ENCODE results near the gene AJAP1.

The AJAP1 gene

DNA sequence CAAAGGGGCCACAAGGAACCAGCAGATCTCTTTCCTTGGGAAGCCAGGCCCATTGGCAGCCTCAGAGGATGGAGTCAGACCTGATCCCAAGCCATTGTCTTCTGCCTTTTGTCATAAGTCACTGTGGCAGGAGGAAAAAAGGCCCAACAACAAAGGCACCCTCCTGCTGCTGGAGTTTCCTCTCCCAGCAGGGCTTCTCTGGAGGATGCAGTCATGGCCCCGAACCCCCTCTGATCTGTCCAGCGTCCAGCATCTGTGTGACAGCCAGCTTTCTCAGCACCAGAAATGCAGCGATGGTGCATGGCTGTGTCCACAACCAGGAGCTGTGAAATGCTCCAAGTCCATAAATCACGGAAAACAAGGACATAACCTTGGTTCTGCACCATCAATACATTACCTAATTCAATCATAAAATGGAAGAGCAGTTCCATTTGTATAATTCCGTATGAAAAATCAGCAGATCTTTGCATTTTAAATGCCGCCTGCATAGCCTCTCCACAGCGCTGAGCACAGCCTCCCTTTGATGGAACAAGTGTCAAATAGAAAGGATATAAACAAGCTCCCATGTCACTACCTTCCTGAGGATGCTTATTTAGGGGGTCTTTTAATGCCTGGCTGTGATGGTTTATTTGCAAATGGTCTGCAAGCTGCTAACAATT lies 30.6 kb downstream of the AJAP1 start:
- DNase-seq: no peak

DNA sequence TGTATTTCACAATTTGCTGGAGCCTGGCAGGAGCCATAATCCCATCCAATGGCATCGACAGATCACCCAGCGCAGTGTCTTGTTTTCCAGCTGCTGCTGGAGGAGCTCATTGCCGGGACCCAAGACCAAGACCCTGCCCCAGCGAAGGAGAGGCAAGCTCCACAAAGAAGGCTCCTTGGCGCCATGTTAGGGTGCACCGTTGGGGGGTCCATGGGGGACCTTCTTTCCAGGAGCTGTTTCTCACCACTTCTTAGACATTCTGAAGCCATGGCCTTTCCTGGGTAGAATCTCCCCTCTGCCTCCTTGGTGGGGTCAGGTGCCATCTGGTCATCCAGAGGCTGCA lies 31.1 kb downstream of the AJAP1 start:
- DNase-seq: no peak

DNA sequence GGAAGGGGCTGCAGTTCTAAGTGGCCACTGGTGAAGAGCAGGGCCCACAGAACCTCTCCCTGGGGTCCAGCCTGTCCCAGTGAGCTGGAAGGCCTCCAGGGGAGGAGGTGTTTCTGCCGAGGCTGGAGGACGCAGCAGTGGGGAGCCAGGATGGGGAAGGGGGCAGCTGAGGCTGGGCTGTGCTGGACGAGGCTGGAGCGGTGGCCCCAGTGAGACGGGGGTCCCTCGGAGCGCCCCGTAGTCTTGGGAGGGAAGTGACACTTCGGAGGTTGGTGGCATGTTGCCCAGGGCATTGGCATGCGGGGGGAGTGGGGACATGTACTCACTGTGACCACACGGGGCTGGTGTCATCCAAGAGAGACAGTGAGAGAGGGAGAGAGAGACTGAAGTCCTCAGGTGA lies 33.5 kb downstream of the AJAP1 start:
- no peak for DNase-seq

DNA sequence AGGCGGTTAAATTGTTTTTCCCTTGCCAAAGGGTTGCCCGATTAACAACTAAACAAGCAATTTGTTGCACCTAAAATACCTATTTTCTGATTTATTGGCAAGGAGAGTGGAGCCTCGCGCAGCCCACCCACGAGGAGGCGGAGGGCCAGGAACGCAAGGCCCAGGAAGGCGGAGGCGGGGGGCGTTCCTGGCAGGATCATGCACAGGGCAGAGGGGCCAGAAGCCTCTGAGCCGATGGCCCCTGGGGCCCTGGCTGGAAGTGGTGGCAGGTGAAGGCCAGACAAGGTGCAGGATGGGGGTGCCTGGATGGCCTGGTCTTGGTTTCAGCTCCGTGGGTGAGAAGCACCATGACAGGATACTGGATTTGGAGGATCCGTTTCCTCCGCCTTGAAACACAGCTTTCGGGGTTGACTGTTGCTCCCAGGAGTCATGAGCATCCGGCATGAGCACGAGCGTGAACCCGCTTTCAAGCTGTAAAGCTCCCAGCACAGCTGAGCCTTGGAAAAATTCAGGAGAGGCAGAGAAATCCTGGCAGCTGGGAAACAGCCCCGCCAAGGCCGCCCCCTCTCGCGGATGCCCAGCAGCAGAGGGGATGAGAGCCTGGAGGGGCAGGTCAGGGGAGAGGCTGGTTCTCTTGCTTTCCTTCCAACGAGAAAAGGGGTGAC lies 35.0 kb downstream of the AJAP1 start:
- DNase-seq: no peak

DNA sequence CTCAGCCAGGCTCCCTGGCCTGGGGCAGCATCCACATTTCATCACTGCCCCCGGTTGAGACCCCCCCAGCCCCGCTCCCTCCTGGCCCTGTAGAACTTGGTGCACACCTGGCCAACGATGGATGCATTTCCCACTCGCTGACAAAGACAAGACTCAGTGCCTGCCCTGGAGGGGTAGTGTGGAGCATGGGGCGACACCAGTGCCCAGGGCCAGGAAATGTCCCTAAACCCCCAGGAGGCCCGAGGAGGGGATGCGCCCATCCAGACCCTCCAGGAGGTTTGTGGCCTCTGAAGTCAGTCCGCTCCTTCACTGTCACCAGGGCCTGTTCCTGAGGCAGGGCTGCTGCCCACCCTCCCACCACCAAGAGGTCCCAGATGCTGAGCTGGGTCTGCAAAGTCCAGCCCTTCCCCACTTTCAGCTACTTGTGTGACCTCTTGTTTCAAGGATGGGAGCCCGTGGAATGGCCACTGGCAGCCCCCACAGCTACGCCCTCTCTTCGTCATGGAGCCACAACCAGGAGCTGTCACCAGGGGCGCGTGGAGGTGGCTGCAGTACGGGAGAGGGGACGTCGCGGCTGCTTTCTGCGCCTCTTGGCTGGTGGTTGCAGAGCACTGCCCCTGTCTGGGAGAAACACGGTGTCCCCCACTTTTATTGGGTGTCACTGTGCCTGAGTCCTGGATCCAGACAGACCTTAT lies 35.7 kb downstream of the AJAP1 start:
- no peak for DNase-seq

DNA sequence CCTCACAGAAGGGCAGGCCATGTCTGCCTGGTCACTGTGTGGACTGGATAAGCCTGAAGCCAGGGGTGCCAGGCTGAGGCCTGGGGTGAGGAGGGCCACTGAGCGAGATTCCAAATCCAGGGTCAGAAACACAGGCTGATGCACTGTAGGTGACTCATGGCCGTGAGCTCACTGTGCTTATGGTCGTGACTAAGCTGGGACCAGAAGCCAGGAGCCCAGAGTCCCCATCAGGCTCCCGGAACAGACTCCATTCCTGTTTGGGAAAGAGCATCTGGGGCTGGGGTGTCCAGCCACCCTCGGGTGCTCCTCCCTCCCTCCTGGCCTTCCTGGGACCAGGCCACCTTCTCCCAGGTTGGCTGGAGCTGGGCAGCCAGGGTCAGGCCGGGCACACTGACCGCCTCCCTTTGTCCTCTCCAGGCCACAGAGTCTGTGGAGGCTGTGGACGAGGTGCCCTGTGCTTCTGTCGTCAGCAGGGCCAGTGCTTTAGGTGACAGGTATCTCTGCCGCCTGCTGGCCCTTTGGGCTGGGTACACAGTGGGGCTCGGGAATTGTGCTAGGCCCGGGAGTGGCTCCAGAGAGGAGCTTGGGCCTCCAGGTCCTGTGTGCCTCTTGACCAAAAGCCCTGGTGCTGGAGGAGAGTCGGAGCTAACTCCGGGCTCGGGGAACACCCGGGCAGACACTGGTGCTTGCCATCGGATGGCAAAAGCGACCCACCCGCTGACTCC lies 36.7 kb downstream of the AJAP1 start:
- no peak for DNase-seq

DNA sequence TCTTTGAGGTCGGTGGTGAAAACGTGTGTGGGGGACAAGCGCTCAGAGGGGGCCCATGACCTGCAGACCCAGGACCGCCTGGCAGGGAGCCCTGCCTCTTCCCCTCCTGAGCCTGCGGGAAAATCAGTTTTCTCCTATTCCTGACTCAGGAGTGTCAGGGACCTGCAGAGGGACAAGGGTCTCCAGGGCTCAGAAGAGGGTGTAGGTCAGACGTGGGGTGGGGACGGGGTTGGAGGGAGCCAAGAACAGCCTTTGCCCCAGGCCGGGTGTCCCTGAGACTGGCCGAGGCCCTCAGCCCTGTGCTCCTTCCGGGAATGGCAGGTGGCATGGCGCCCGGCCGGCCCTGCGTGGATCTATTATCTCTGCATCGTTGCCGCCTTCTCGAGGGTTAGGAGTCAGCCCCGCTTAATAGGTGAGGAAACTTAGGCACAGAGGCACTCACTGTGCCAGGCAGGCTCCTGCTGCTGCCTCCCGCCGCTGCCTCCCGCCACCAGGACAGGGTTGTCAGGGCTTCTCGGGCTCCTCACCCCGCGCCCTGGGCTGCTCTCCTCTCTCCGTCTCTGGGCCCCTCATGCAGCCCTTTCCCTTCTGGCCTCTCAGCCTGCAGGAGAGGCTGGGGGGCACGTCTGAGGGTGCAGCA lies 37.5 kb downstream of the AJAP1 start:
- no peak for DNase-seq

DNA sequence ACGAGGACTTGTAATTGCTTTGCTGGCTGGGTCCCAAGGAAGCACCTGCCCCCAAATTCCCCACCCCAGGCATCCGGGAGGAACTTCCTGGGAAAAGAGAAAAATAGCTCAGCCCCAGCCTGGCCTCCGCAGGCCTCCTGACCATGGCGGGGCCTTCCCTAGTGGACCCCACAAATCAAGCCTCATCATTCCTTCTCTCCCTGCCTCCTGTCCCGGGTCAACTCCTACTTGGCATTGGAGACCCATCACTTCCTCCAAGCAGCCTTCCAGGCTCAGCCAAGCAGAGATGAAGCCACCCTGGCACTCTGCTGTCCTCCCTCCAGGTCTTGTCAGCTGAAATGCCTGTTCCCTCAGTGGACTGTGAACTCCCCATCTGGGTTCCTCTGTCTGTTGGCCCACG lies 38.0 kb downstream of the AJAP1 start:
- DNase-seq: no peak

DNA sequence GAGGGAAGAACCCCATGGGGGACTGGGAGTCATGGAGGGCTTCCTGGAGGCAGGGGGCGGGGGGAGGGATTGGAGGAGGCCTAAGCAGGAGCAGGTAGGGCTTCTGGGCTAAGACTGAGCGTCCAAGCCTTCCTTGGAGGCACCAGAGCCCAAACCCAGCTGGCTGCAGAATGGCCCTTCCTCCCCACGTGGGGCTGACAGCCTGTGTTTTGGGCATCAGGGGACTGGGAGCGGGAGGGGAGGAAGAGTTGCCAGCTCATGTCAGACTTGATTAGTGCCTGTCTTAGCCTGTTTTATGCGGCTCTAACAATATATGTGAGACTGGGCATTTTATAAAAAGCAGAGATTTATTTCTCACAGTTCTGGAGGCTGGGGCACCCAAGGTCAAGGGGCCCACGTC lies 38.9 kb downstream of the AJAP1 start:
- DNase-seq: no peak

DNA sequence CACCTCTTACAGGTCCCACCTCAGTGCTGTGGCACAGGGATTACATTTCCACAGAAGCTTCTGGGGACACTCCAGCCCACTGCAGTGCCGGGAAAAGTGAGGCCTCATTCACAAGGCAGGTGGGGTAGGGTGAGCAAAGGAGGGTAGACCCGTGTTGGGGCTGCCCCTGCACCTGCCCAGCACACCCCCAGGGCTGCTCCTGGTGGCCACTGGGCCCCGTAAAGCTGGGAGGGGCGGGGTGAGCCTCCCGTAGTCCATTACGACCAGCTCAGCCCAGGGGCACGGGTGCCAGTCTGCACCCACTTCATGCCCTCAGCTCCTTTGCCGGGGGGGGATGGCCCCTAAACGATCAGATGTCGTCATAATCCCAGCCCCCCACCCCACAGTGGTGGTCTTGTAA lies 39.5 kb downstream of the AJAP1 start:
- DNase-seq: no peak

DNA sequence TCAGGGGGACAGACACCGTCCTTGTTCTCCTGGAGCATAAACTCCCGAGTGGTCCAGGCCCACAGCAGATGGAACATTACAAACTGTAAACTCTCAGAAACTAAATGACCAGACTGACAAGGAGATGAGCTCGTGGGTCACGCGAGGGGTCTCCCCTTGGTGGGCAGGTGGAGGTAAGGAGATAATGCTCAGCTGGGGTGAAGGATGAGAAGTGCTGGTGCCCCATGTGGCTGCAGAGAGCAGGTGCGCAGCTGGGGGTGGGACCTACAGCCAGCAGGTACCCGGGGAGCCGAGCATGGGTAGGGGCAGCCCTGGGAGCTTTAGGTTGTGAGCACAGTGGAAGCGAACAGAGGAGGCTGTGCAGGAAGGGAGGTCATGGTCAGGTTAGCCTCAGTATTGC lies 40.1 kb downstream of the AJAP1 start:
- no peak for DNase-seq

DNA sequence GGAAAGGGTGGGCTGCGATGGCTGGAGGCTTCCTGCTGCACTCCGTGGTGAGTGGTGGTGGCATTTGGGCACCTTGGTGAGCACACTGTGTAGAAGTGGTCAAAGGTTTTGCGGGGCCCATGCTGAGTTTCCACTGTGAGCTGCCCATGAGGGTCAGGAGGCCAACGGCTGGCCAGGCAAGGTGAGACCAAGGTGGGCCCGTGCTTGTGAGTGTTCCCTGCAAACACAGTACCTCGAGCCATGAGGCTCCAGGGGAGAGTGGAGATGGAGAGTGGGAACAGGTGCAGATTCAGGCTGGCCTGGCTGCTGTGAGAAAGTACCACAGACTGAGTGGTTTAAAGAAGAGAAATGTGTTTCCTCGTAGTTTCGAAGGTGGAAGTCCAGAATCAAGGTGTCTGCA lies 40.8 kb downstream of the AJAP1 start:
- no peak for DNase-seq

DNA sequence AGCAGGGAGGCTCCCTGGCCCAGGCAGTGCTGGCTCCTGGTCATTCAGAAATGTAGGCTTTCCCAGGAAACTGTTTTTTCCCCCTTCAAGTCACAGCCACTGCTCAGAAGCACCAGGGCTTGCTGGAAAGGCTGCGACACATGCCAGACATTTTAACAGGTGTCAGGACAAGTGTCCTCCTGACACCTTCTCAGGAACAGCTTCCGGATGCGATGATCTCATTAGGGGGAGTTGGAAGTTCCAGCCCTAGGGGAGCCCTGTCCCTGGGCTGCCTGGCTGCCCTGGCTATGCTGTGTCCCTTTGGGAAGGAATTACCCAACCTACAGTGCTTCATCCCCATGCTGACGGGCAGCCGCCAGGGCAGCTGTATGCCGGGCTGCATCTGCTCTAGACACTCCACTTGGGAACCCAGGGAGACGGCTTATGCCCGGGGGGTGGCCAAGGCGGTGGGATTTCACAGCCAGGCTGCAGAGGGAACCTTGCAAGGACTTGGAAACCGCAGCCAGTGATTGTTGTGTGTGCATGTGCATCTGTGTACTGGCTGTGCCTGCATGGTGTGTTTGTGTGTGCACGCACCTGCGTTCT lies 41.8 kb downstream of the AJAP1 start:
- no peak for DNase-seq

DNA sequence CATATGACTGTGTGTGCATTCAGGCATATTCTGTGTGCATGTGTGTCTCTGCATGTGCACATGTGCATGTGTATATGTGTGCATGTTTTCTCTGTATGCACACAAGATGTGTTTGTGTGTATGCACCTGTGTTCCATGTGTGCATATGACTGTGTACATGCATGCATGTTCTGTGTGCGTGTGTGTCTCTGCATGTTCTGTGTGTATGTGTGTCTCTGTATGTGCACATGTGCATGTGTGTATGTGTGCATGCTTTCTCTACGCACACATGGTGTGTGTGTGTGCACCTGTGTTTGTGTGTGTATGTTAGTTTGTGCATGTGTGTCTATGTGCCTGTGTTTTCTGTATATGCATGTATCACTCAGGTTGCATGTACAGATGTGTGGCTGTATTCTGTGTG lies 42.3 kb downstream of the AJAP1 start:
- no peak for DNase-seq

DNA sequence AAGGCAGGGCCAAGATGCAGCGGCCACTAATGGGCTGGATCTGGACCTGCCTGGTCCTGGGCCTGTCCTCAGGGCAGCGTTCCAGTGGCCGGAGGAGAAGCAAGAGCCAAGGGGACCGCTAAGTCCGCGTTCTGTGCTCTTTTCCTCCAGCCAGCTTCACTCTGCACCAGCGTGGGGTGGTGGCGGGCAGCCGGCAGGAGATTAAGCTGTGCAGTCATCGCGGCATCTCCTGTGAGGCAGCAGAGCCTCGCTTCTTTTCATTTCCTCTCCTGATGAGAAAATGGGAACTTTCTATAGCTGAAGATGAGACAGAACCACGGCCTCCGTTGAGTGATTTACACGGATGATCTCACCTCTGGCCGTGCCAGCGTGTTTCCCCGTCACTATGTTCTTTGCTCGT lies 43.4 kb downstream of the AJAP1 start:
- no peak for DNase-seq

DNA sequence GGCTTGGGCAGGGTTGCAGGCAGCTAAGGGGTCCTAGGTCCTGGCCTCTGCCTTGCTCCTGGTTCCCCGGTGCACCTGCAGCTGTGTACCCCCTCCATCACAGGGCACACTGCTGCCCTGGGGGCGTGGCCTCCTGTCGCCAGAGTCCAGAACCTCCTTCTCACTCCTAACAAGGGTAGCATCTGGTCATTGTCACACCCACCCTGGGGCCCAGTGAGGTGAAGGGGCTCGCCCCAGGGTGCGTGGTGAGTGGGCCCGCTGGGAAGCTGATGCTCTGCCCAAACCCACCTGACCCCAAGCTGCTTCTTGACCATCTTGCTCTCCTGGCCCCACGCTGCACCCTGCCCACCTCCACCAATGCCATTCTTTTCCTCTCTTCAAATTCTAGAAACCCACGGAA lies 44.5 kb downstream of the AJAP1 start:
- DNase-seq: no peak

DNA sequence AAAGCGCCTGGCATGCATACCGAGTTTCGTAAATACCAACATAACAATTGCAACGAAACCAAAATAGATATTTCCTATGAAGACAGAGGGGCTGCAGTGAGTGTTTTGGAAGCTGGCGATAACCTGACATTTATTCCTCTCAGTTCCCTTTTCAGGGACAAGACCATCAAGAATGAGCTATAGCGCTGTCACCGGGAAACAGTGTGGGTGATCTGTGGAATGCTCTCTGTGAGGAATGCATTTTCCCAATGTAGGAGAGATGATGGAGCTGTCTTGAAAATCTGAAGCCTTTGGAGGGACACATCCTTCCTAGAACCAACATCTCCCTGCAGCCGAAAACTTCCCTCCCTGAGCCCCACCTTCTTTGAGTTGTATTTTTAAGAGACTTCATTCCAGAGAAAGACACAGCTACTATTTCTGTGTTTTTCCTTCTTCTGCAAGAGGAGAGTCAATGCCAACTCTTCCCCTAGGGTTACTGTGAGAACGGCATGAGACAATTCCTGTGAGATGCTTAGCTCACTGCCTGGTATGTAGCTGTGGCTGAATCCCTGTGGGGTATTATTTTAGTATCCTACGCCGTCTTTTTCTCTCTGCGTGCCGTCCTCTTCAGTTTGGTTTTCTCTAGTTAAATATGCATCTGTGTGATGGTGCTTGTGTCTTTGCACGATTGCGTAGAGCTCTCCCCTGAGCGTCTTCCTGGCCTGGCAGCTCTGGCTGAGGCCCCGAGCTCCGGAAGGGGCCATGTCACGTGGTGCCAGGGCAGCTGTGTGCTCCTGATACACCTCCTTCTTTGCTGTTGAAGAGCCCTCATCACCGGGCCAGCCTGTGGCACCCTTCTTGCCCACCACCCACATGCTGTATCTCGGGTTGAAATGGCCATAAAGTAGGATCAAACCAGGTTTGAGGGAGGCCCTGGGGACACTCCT lies 45.2 kb downstream of the AJAP1 start:
- DNase-seq: no peak

DNA sequence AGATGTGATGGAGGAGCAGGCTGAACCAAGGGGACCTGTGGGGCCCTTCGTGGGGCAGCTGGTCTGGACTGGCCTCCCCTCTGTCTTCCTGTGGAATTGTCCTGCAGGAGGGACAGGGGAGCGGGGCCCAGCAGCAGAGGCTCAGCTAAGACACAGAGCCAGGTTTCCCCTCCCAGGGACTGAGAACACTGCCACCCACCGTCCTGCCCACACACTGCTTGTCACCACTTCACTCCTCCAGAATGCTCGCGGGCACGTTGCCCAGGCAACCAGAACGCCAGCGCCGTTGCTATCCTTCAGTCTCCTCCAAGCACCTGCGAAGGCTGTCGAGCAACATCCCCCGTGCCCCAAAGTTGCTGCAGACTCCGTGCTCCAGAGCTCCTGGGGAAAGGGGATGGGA lies 46.4 kb downstream of the AJAP1 start:
- DNase-seq: no peak

DNA sequence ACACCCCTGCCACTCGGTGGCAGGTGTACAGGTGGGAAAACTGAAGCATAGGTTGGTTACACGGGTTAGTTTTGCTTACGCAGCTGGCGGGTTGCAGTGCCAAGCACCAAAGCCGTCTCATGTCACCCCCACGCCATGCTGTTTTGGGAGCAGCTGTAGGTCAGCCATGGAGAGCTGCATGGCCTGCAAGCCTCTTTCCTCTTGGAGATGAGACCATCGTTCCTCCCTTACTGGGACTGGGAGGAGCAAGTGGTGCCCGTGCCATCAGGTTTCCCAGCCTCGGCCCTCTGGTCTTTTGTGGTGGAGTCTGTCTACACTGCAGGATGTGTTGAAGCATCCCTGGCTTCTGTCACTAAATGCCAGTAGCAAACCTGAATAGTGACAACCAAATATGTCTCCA lies 46.9 kb downstream of the AJAP1 start:
- no peak for DNase-seq

DNA sequence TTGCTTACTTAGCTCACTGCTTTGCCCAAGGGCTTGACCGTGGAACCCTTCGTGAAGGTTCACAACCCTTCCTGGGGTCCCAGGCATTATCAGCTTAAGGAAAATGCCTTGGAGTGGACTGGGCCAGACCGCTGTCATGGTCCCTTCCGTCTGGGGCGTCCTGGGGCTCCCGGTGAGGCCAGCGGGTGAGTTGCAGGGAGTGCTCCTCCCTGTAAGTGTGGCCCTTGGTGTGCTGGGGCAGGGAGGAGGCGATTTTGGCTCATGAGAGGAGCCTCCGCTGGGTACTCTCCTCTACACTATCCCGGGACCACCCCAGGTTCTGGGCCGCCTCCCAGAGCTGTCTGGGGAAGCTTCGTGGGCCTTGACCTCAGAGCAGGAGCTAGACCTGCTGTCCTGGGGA lies 48.1 kb downstream of the AJAP1 start:
- no peak for DNase-seq

DNA sequence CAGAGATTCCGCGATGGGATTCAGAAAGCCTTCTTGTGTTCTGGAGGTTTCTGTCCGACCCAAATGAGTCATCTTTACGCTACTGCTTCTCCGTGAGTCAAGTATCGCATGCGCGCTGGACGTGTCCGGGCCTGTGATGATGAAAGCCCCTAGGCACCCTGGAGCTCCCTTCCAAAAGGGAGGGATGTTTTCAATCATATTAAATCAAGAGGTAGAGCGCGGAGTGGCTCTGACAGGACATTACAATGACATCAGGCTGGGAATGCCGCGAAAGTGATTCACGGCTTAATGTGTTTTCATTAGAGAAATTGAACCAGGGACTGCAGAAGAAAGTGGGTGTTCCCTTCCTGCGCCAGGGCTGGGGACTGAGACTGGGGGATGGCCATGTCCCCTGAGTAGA lies 48.5 kb downstream of the AJAP1 start:
- DNase-seq: no peak

DNA sequence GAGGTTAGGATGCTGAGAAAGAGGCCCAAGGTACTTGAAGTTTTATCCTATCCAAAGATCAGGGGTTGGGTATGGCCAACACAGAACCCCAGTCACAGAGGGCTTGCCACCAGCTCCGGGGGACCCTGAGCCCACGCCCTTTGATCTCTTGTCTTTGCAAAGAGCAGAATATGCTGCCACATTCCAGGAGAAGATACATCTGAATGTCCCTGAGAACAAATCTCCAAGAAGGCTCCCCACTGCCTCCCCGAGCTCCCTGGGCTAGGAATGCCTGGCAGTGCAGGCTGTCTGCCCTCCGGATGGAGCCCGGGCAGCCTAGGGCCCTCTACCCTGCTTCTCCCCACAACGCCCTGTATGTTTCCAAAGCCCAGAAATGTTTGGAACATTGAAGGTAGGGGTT lies 49.2 kb downstream of the AJAP1 start:
- no peak for DNase-seq
